Mesenchymal stem cell (in vitro differentiated cells and primary cell): ENCODE measurements around the gene PKD2L2.

Source experiments
- DNase-seq: peaks from one replicate; pipeline ENCODE4 v3.0.0-alpha.2; 2013
- H2AFZ ChIP-seq: one replicate; pipeline ENCODE4 v1.6.1; 2013; ENCODE audit warnings: low read depth, mild to moderate bottlenecking, control low read depth, inconsistent platforms, low read length, moderate library complexity
- H2AK5ac ChIP-seq: 2 replicates; pipeline ENCODE4 v1.6.1; 2013; ENCODE audit warnings: low read length, moderate library complexity, mild to moderate bottlenecking, inconsistent platforms; ENCODE audit not compliant: severe bottlenecking
- H2BK120ac ChIP-seq: one replicate; pipeline ENCODE4 v1.6.1; 2013; ENCODE audit warnings: low read depth, mild to moderate bottlenecking, inconsistent platforms, low read length, moderate library complexity
- H2BK12ac ChIP-seq, 2 experiments: one replicate each; pipeline ENCODE4 v1.6.1; 2013; ENCODE audit warnings: inconsistent platforms in 2 of 2, low read length in 2 of 2, mild to moderate bottlenecking in 2 of 2, moderate library complexity in 2 of 2, control low read depth in 1 of 2
- H2BK15ac ChIP-seq: one replicate; pipeline ENCODE4 v1.6.1; 2013; ENCODE audit warnings: mild to moderate bottlenecking, low read depth, inconsistent platforms; ENCODE audit not compliant: poor library complexity, severe bottlenecking
- H2BK5ac ChIP-seq: 2 replicates; pipeline ENCODE4 v1.6.1; 2013; ENCODE audit warnings: low read depth, mild to moderate bottlenecking, low read length, control low read depth, inconsistent platforms; ENCODE audit not compliant: poor library complexity, severe bottlenecking
- H3K14ac ChIP-seq, 2 experiments: one replicate each; pipeline ENCODE4 v1.6.1; 2013; ENCODE audit warnings: inconsistent platforms in 2 of 2, low read length in 2 of 2, control low read depth in 1 of 2, mild to moderate bottlenecking in 1 of 2, moderate library complexity in 1 of 2
- H3K18ac ChIP-seq, 2 experiments: one replicate each; pipeline ENCODE4 v1.6.1; 2013; ENCODE audit warnings: inconsistent platforms in 2 of 2, low read length in 2 of 2, control low read depth in 1 of 2, low read depth in 1 of 2, mild to moderate bottlenecking in 1 of 2
- H3K23ac ChIP-seq, 2 experiments: one replicate each; pipeline ENCODE4 v1.6.1; 2013; ENCODE audit warnings: inconsistent platforms in 2 of 2, low read length in 2 of 2, mild to moderate bottlenecking in 2 of 2, moderate library complexity in 2 of 2, control low read depth in 1 of 2
- H3K27ac ChIP-seq: 2 replicates; pipeline ENCODE4 v1.5.1; 2013; ENCODE audit warnings: mild to moderate bottlenecking, moderate library complexity, low read length, control low read depth, inconsistent platforms; ENCODE audit not compliant: poor library complexity, severe bottlenecking
- H3K27me3 ChIP-seq, 2 experiments: 2 replicates each; pipeline versions ENCODE4 v1.6.1 to v1.7.0; 2013; ENCODE audit warnings: low read length in 2 of 2, mild to moderate bottlenecking in 2 of 2, moderate library complexity in 2 of 2, control low read depth in 1 of 2, inconsistent platforms in 1 of 2; ENCODE audit not compliant: control insufficient read depth in 1 of 2, insufficient read depth in 1 of 2
- H3K36me3 ChIP-seq, 2 experiments: 2 replicates each; pipeline versions ENCODE4 v1.6.1 to v1.7.0; 2013; ENCODE audit warnings: low read length in 2 of 2, control low read depth in 1 of 2, inconsistent platforms in 1 of 2, low read depth in 1 of 2, mild to moderate bottlenecking in 1 of 2; ENCODE audit not compliant: insufficient read depth in 2 of 2, control insufficient read depth in 1 of 2
- H3K4ac ChIP-seq, 2 experiments: one replicate each; pipeline ENCODE4 v1.6.1; 2013; ENCODE audit warnings: inconsistent platforms in 2 of 2, low read length in 2 of 2, mild to moderate bottlenecking in 2 of 2, moderate library complexity in 2 of 2, control low read depth in 1 of 2, low read depth in 1 of 2
- H3K4me1 ChIP-seq: 2 replicates; pipeline ENCODE4 v1.6.1; 2013; ENCODE audit warnings: low read depth, low read length, control low read depth; ENCODE audit not compliant: control insufficient read depth, insufficient read depth
- H3K4me2 ChIP-seq: 2 replicates; pipeline ENCODE4 v1.6.1; 2013; ENCODE audit warnings: low read length, mild to moderate bottlenecking, inconsistent platforms; ENCODE audit not compliant: poor library complexity, severe bottlenecking
- H3K4me3 ChIP-seq, 2 experiments: 2 replicates each; pipeline versions ENCODE4 v1.5.1 to v1.7.0; 2013; ENCODE audit warnings: low read length in 2 of 2, mild to moderate bottlenecking in 2 of 2, control low read depth in 1 of 2, low read depth in 1 of 2; ENCODE audit not compliant: insufficient read depth in 1 of 2
- H3K79me1 ChIP-seq: replicated peaks from 2 replicates; pipeline ENCODE4 v1.6.1; 2013; ENCODE audit warnings: mild to moderate bottlenecking, control low read depth, low read length, inconsistent platforms; ENCODE audit not compliant: poor library complexity, severe bottlenecking
- H3K9ac ChIP-seq: 2 replicates; pipeline ENCODE4 v1.7.0; 2013; ENCODE audit warnings: mild to moderate bottlenecking, low read length, moderate library complexity
- H3K9me3 ChIP-seq: 2 replicates; pipeline ENCODE4 v1.7.0; 2013; ENCODE audit warnings: mild to moderate bottlenecking, low read length; ENCODE audit not compliant: control insufficient read depth
- H4K8ac ChIP-seq: one replicate; pipeline ENCODE4 v1.6.1; 2013; ENCODE audit warnings: inconsistent platforms, mild to moderate bottlenecking, low read length, moderate library complexity
- H4K91ac ChIP-seq: one replicate; pipeline ENCODE4 v1.6.1; 2013; ENCODE audit warnings: mild to moderate bottlenecking, low read length, inconsistent platforms
- WGBS: methylation state at CpG from one replicate; pipeline ENCODE4 v1.1.7; 2013; ENCODE audit warnings: mixed read lengths; 5-methylcytosine and 5-hydroxymethylcytosine counted together

Gene PKD2L2

DNA sequence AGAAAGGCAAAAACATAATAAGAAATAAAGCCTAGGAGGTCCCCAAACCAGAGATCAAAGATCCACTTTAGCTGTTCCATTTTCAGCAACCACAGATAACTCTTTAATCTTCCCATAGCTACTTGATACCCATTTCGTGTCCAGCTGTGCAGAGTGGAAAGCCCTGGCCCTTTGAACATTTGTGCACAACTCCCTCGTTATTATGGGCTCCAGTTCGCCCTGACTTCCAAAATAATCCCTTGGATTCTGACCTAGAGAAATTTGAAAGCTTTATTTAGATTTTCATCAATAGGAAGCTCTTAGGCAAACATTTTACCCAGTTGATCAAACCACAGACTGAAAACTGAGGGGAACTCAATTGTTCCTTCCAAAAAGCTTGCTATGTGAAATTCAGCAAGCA is 16.8 kb upstream of the PKD2L2 start:
- 61% methylated on average over 2 of the region's 3 CpGs for WGBS
- Histone ChIP-seq H3K79me1 (no peaks in the 10 kb centered on the region), H3K36me3 (no peaks in the 10 kb centered on the region), H4K91ac (no peak overlapping the region), H3K9ac (no peak overlapping the region), H3K23ac (no peak overlapping the region), H2BK12ac (no peak overlapping the region), H3K27ac (no peak overlapping the region), H3K14ac (no peak overlapping the region), H3K4me1 (no peaks in the 10 kb centered on the region), H3K4ac (no peak overlapping the region), H3K9me3 (no peaks in the 10 kb centered on the region), H2AK5ac (no peak overlapping the region), H3K18ac (no peak overlapping the region), H3K4me3 (no peak overlapping the region), H3K4me2 (no peak overlapping the region), H2BK120ac (no peak overlapping the region), H2BK15ac (no peak overlapping the region), H4K8ac (no peak overlapping the region), H2BK5ac (no peak overlapping the region), H3K27me3 (no peaks in the 10 kb centered on the region), H2AFZ (no peak overlapping the region)
- no peak for DNase-seq

DNA sequence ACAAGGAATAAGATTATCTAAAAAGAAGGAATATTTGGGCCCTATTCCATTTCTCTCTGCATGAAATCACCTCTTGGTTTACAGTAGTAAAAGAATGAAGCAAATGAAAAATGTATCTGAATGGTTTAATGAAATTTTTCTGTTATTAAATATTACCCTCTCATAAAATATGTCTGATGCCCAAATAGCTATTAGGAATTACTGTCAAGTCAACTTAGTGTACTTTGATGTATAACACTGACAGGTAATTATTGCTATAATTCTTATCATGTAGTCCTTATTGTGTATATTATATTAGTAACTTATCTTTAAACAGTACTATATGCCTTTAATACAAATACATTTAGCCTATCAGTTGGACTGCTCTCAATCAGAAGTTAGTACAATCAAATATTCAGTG is 13.2 kb upstream of the PKD2L2 start:
- Histone ChIP-seq H3K14ac (no peak overlapping the region), H3K27me3 (no peaks in the 10 kb centered on the region), H3K27ac (no peak overlapping the region), H2BK120ac (no peak overlapping the region), H2AFZ (no peak overlapping the region), H3K23ac (no peak overlapping the region), H4K91ac (no peak overlapping the region), H3K4ac (no peak overlapping the region), H3K4me2 (no peak overlapping the region), H3K9me3 (no peaks in the 10 kb centered on the region), H2AK5ac (no peak overlapping the region), H2BK5ac (no peak overlapping the region), H3K79me1 (no peaks in the 10 kb centered on the region), H3K4me3 (no peak overlapping the region), H2BK15ac (no peak overlapping the region), H2BK12ac (no peak overlapping the region), H3K18ac (no peak overlapping the region), H3K9ac (no peak overlapping the region), H3K4me1 (no peaks in the 10 kb centered on the region), H4K8ac (no peak overlapping the region), H3K36me3 (no peaks in the 10 kb centered on the region)
- DNase-seq: no peak

DNA sequence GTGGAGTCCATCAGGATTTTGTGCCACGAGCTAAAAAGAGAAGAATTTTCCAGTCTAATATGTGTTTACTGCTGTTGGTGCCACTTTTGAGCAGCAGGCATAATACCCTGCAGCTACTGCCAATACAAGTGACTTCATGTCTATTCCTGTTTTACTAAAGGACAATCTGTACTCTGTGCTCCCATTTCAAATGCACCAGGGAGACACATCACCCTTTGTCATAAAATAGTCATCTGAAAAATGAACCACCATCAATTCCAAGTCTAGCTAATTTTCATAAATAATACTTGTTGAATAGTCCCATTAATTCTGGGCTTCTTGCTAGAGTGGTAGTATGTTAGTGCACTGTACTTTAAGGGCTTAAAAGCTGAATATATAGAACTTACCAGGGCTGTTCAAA is 8.9 kb upstream of the PKD2L2 start:
- no peak overlapping the region for H2BK12ac ChIP-seq
- WGBS: 71% methylated on average over 1 of the region's 1 CpG

DNA sequence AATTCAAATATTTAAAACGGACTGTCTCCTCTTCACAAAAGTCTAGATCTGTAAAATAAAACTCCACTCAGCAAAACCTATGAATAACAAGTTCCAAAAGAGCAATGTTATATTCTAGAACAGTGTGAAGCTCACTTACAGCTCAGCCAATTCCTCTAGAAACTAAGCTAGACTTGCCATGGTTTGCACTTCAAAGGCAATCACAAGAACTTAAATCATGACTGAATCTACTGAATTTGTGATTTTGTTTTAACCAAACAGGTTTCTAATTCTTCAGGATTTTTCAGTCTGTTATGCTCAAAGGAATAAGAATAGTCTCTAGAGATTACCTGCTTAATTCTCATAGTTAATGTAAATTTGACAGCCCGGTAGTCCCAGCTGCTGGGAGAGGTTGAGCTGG is 1.4 kb upstream of the PKD2L2 start:
- Histone ChIP-seq H2BK12ac (no peak overlapping the region), H2AK5ac (no peak overlapping the region), H3K27ac (no peak overlapping the region), H3K4me2 (no peak overlapping the region), H3K4me1 (no peaks in the 10 kb centered on the region), H3K23ac (no peak overlapping the region), H3K79me1 (no peaks in the 10 kb centered on the region), H3K27me3 (no peaks in the 10 kb centered on the region), H3K4ac (no peak overlapping the region), H3K9ac (no peak overlapping the region), H3K9me3 (no peaks in the 10 kb centered on the region), H2BK15ac (no peak overlapping the region), H3K4me3 (no peak overlapping the region), H3K14ac (no peak overlapping the region), H2BK120ac (no peak overlapping the region), H2BK5ac (no peak overlapping the region), H3K36me3 (no peaks in the 10 kb centered on the region), H3K18ac (no peak overlapping the region), H4K91ac (no peak overlapping the region), H2AFZ (no peak overlapping the region), H4K8ac (no peak overlapping the region)
- no peak for DNase-seq
- 84% methylated on average over 2 of the region's 2 CpGs for WGBS

More for the DNA sequence above, 8.9 kb upstream of the PKD2L2 start:
- no peak overlapping the region for H3K4ac ChIP-seq
- no peak overlapping the region for H2BK5ac ChIP-seq
- H3K18ac ChIP-seq: no peak overlapping the region
- H3K36me3 ChIP-seq: no peaks in the 10 kb centered on the region
- no peak overlapping the region for H2BK15ac ChIP-seq
- H3K4me2 ChIP-seq: no peak overlapping the region
- no peaks in the 10 kb centered on the region for H3K9me3 ChIP-seq
- H4K8ac ChIP-seq: no peak overlapping the region
- no peak overlapping the region for H3K4me3 ChIP-seq
- H2AFZ ChIP-seq: no peak overlapping the region
- no peak for DNase-seq
- H3K14ac ChIP-seq: no peak overlapping the region
- no peak overlapping the region for H2AK5ac ChIP-seq
- no peaks in the 10 kb centered on the region for H3K27me3 ChIP-seq
- no peak overlapping the region for H4K91ac ChIP-seq
- H3K27ac ChIP-seq: no peak overlapping the region
- H3K23ac ChIP-seq: no peak overlapping the region
- no peaks in the 10 kb centered on the region for H3K4me1 ChIP-seq
- H3K79me1 ChIP-seq: no peaks in the 10 kb centered on the region
- no peak overlapping the region for H3K9ac ChIP-seq
- no peak overlapping the region for H2BK120ac ChIP-seq
